Myocyte (in vitro differentiated cells): Measurements from ENCODE around the gene ATP5MC3. TPM values are rescaled to one million over a fixed set of nuclear protein-coding genes. Genes with fewer than 3 reads are reported as not detected.

Experiments
- DNase-seq: peaks from one replicate; pipeline ENCODE4 v3.0.0-alpha.2; 2012; ENCODE audit warnings: low read depth
- total RNA-seq: library from RNA; depleted of rRNA; stranded (reverse); fragments of >200 nt; gene quantifications from 2 replicates; pipeline ENCODE4 v1.2.3, GENCODE V29; 2014

The ATP5MC3 gene
- total RNA-seq, 1 donor from 2014 or later = 252 TPM

GRCh38 chr2:175168564-175168945, 13.0 kb downstream of the ATP5MC3 start:
- no peak for DNase-seq

DNA sequence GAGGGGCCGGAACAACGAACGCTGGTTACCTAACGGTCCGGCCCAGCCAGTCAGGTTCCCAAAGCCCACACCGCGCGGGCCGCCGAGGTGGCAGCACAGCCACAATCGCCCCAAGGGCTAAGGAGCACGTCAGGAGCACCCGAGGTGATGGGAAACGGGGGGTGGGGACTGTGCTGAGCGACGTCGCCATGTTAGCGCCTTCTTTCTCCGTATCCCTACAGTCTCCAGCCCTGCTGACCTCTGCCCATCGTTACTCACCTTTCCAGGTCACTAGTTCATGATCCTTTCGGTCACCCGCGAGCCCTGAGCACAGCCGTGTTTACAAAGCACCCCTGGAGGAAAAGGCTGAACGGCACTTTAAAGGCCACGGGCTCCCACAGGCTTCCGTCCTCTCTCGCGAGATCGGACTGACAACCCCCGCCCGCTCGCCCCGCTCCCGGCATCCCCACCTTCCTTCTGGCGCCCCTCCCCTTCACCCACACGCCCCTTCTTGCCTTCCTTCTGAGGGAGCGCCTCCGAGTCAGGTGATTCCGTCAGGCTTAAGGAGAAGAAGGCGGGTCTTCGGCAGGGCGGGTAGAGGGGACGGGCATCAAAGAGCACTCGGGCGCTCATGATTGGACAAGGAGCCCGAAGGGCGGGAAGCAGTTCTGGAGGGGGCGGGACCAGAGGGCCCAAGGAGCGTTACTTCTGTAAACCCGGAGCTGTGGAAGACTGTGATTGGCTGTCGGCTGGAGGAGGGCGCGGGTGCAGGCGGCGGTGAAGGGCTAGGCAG, 13.5 kb downstream of the ATP5MC3 start, which contains the start of gene ATF2:
ATF2 (minus strand) TSS at position 412 of the 772 bp plus-strand sequence. CDS start 31,760 bp downstream, outside the sequence.
- DNase-seq = peak; percentile 100

- peak; percentile 62 for DNase-seq
Observed at GRCh38 chr2:175167076-175167791, 14.3 kb downstream of the ATP5MC3 start.

DNA sequence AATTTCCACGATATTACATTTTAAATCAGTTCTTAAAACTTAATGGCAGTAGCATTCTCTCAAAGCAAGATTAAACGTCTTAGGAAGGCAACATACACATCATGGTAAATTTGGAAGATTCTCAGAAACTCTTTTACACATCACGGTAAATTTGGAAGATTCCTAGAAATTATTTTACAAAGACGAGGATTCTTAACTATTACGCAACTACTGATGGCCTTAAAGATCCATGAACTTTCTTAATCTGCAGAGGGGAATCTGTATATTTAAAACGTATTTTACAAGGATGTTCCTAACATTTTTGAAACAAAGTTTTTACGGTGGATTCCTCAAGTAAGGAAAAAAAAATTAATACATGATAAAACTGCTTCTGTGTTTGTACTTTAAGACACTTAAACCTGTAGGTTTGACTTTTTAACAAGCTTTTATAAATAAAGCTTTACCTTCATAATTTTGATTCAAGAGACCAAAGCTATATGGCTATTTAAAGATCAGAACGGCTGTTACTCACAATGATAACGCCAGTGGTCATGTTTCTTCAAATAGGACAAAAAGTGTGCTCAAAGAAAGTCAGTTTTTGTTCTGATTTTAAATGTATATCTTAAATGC, 15.2 kb downstream of the ATP5MC3 start:
- no peak for DNase-seq

- no peak for DNase-seq
Observed at GRCh38 chr2:175164235-175164634, 17.3 kb downstream of the ATP5MC3 start.

- DNase-seq = no peak
Observed at GRCh38 chr2:175158894-175159293, 22.6 kb downstream of the ATP5MC3 start.

- DNase-seq = no peak
Observed at GRCh38 chr2:175156534-175156933, 25.0 kb downstream of the ATP5MC3 start.

- peak; percentile 13 for DNase-seq
Observed at GRCh38 chr2:175154661-175155082, 26.8 kb downstream of the ATP5MC3 start.

GRCh38 chr2:175152242-175152641, 29.3 kb downstream of the ATP5MC3 start:
- DNase-seq = no peak

- no peak for DNase-seq
Observed at GRCh38 chr2:175151791-175152190, 29.7 kb downstream of the ATP5MC3 start.

- peak; percentile 20 for DNase-seq
Observed at GRCh38 chr2:175147186-175147585, 34.3 kb downstream of the ATP5MC3 start.

DNA sequence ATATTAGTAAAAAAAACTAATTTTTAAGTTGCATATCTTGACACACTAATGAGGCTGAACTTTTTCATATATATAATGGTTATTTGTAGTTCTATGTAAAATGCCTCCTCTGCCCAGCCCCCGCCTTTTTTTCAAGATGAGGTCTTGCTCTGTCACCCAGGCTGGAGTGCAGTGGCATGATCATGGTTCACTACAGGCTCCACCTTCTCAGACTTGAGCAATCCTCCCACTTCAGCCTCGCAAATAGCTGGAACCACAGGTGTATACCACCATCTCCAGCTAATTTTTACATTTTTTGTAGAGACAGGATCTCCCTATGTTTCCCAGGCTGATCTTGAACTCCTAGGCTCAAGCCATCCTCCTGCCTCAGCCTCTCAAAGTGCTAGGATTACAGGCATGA, 37.8 kb downstream of the ATP5MC3 start:
- DNase-seq = no peak

- no peak for DNase-seq
Observed at GRCh38 chr2:175143191-175143590, 38.3 kb downstream of the ATP5MC3 start.

GRCh38 chr2:175140332-175140731, 41.2 kb downstream of the ATP5MC3 start:
- no peak for DNase-seq

DNA sequence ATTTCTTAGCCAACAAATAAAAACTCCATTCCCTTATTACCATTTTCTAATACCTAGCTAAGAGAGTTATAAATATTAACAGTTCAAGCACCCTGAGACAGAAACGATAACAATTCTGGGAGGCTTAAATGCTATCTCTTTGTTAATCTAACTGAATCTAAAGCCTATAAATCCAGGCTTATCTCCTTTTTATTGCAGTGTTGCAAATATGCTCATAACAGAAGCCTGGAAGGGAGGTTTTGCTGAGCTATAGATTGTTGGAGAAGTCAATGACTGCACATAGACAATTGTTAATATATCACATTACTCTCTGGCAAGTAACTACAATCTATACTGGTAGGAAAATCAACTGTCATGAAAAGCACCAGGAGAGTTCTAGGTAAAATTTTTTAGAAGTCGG, 43.7 kb downstream of the ATP5MC3 start:
- no peak for DNase-seq

- no peak for DNase-seq
Observed at GRCh38 chr2:175136334-175137215, 44.9 kb downstream of the ATP5MC3 start.

DNA sequence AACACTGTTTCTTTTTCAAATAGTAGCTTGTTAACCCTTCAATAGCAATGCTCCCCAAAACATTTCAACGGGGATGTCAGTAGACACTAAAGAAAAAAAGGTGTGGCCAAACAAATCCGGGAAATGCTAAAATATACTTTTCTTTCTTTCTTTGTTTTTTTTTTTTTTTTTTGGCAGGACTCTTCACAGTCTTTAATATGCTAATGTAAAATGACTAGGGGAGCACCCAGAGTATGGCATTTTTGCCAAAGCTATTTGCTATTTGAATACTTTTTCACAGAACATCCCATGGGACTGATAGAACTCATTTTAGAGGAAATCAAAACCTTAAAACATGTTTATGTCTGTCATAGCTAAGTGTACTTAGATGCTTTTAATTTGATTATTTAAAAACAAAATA, 45.6 kb downstream of the ATP5MC3 start:
- DNase-seq = no peak

GRCh38 chr2:175135177-175135576, 46.3 kb downstream of the ATP5MC3 start:
- DNase-seq = no peak

DNA sequence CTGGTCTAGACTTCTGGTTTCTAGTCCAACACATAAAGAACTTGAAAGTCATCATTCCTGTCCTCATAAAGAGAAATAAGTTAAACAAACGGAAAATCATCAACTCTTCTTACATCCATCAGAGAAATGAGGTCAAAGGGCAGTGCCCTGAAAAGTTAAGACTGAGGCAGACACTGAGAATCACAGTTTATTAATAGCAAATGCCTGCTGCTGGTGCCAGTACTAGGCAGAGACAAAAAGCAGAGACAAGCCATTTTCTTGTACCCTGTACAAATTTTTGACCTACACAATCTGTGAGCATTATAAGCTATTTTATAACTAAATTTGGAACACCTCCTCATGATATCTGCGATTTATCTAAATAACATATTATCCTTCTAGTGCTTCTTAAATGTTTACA, 50.3 kb downstream of the ATP5MC3 start:
- DNase-seq = no peak

- DNase-seq = no peak
Observed at GRCh38 chr2:175126661-175127060, 54.8 kb downstream of the ATP5MC3 start.
